Neural progenitor cell (in vitro differentiated cells): Measurements from ENCODE around the gene NTM. TPM values are rescaled to one million over a fixed set of nuclear protein-coding genes. Genes with fewer than 3 reads are reported as not detected.

Experiments used
- DNase-seq: peaks from one replicate; pipeline ENCODE4 v3.0.0-alpha.2; 2016; ENCODE audit warnings: low spot score
- H2AFZ ChIP-seq: fragments of 200-600 bp; sonication (generic); replicated peaks from 2 replicates; pipeline ENCODE4 v1.6.1; 2016; ENCODE audit warnings: antibody characterized with exemption
- H3F3A ChIP-seq: fragments of 200-600 bp; sonication (generic); 2 replicates; pipeline ENCODE4 v1.6.1; 2016; ENCODE audit warnings: antibody characterized with exemption, low read depth
- H3K27ac ChIP-seq: fragments of 200-600 bp; sonication (generic); 2 replicates; pipeline ENCODE4 v1.5.1; 2016; ENCODE audit warnings: mild to moderate bottlenecking
- H3K27me3 ChIP-seq: fragments of 200-600 bp; sonication (generic); 2 replicates; pipeline ENCODE4 v1.6.1; 2016; ENCODE audit warnings: mild to moderate bottlenecking, moderate library complexity
- H3K36me3 ChIP-seq: fragments of 200-600 bp; sonication (generic); 2 replicates; pipeline ENCODE4 v1.5.1; 2016
- H3K4me1 ChIP-seq: fragments of 200-600 bp; sonication (generic); 2 replicates; pipeline ENCODE4 v1.6.1; 2016; ENCODE audit warnings: mixed run types
- H3K4me2 ChIP-seq: fragments of 200-600 bp; sonication (generic); 2 replicates; pipeline ENCODE4 v1.6.1; 2016
- H3K4me3 ChIP-seq: fragments of 200-600 bp; sonication (generic); 2 replicates; pipeline ENCODE4 v1.5.1; 2016
- H3K79me2 ChIP-seq: fragments of 200-600 bp; sonication (generic); 2 replicates; pipeline ENCODE4 v1.6.1; 2016; ENCODE audit warnings: low read depth
- H3K9ac ChIP-seq: fragments of 200-600 bp; sonication (generic); 2 replicates; pipeline ENCODE4 v1.6.1; 2016
- H3K9me3 ChIP-seq: fragments of 200-600 bp; sonication (generic); 2 replicates; pipeline ENCODE4 v1.5.1; 2016; ENCODE audit warnings: low read depth
- H4K20me1 ChIP-seq: fragments of 200-600 bp; sonication (generic); 2 replicates; pipeline ENCODE4 v1.6.1; 2016; ENCODE audit warnings: low read depth
- H3K27ac Mint-ChIP-seq: 3 replicates; pipeline ENCODE4 v1.8.0; 2021; ENCODE audit warnings: mixed read lengths
- H3K27me3 Mint-ChIP-seq: 2 replicates; pipeline ENCODE4 v1.8.0; 2022; ENCODE audit warnings: low read depth, mild to moderate bottlenecking, inconsistent platforms, moderate library complexity, mixed read lengths; ENCODE audit not compliant: insufficient read depth
- H3K36me3 Mint-ChIP-seq: 3 replicates; pipeline ENCODE4 v1.8.0; 2021; ENCODE audit warnings: mixed read lengths
- H3K4me1 Mint-ChIP-seq: 3 replicates; pipeline ENCODE4 v1.8.0; 2021; ENCODE audit warnings: mixed read lengths
- H3K4me3 Mint-ChIP-seq: 3 replicates; pipeline ENCODE4 v1.8.0; 2021; ENCODE audit warnings: mild to moderate bottlenecking, moderate library complexity, mixed read lengths
- H3K9me3 Mint-ChIP-seq: 3 replicates; pipeline ENCODE4 v1.8.0; 2020; ENCODE audit warnings: mixed read lengths
- EZH2 ChIP-seq: fragments of 200-600 bp; sonication (generic); IDR thresholded peaks from 2 replicates; pipeline ENCODE4 v1.6.1; 2017; ENCODE audit warnings: antibody characterized with exemption, mild to moderate bottlenecking, moderate library complexity
- EZH2phosphoT487 ChIP-seq: fragments of 200-600 bp; sonication (generic); IDR thresholded peaks from 2 replicates; pipeline ENCODE4 v1.6.1; 2017; ENCODE audit warnings: antibody characterized with exemption
- total RNA-seq: library from RNA; depleted of rRNA; stranded (reverse); fragments of >200 nt; gene quantifications from 2 replicates; pipeline ENCODE4 v1.2.3, GENCODE V29; 2015; ENCODE audit warnings: low replicate concordance
- TF ChIP-seq, protein P1 (sequence below): fragments of 200-600 bp; sonication (generic); IDR thresholded peaks from 2 replicates; pipeline ENCODE4 v1.5.1; 2017; ENCODE audit warnings: antibody characterized with exemption, mild to moderate bottlenecking

Gene NTM
- total RNA-seq, 1 donor from 2014 or later, result 4.3 TPM

DNA sequence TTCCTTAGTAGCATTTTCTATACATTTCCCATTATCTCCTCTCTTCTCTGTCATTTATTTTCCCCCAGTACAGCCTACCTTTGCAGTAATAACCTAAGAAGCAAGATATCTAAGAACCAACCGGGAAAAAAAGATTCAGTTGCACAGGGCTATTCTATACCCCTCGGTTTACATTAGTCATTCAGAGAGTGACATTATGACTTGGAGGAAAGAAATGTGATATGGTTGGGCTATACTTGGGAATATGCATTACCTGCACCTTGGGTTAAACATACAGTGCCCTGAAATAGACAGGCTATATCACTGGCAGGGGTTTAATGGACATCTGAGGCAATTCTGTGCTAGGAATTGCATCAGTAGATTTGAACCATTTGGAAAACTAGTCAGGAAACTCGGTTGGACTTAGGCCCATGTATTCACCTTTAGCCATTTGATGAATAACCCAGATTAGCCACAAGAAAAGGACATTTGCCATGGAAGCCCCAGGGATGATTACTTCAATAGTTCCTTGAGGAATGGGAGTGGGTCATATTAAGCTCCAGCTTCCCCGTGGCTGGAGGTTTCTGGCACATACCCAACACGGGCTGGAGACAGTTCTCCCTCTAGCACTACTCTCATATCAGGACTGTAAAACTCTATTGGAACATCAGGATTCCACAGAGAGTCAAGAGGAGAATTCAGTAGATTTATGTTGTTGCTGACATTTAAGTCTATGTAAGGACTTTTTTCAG is 973.2 kb downstream of the NTM start:
- H3K27me3 ChIP-seq, result peaks cover 20% of the 10 kb centered on the region

DNA sequence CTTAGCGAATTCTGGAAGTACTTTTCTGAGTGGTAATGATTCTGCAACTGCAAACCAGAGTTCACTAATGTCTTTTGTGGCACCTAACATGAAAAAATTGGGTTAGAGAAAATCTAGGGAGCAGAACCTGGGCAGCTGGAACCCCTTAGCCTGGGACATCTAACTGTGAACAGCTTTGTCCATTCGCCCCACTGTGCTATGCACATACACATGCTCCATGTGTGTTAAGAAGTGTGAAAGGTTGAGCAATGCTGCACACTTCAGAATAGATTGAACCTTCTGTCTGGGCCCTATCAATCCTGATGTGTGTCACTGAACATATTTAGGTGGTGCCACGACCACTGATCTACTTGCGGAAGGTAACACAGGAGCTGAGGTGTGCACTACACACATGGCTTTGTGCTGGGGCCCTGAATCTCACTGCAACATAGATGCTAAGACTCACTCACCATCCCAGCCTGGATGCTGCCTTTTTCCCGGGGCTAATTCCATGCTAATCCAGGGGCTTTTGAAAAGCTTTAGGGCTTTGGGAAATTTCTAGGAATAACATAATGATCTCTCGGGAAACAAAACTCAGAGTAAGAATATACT is 976.2 kb downstream of the NTM start:
- H3K27me3 Mint-ChIP-seq, result peaks cover 2% of the 10 kb centered on the region
- peaks cover 17% of the 10 kb centered on the region for H3K4me1 Mint-ChIP-seq
- Histone ChIP-seq H3K36me3 (no peaks in the 10 kb centered on the region), H3K27ac (no peak overlapping the region), H3K4me3 (no peak overlapping the region), H3K27me3 (no peaks in the 10 kb centered on the region), H4K20me1 (no peaks in the 10 kb centered on the region), H3K9me3 (no peaks in the 10 kb centered on the region), H3K9ac (no peak overlapping the region), H3K79me2 (no peaks in the 10 kb centered on the region), H3K4me1 (peaks cover 9% of the 10 kb centered on the region), H3F3A (no peaks in the 10 kb centered on the region), H3K4me2 (no peak overlapping the region), H2AFZ (no peak overlapping the region)
- H3K9me3 Mint-ChIP-seq, result no peaks in the 10 kb centered on the region
- no peaks in the 10 kb centered on the region for H3K36me3 Mint-ChIP-seq
- H3K4me3 Mint-ChIP-seq, result no peak overlapping the region
- peak; percentile 14 for DNase-seq
- no peak overlapping the region for H3K27ac Mint-ChIP-seq
- TF ChIP-seq EZH2 (no peak), EZH2phosphoT487 (no peak)
- TF ChIP-seq, protein P1, sequence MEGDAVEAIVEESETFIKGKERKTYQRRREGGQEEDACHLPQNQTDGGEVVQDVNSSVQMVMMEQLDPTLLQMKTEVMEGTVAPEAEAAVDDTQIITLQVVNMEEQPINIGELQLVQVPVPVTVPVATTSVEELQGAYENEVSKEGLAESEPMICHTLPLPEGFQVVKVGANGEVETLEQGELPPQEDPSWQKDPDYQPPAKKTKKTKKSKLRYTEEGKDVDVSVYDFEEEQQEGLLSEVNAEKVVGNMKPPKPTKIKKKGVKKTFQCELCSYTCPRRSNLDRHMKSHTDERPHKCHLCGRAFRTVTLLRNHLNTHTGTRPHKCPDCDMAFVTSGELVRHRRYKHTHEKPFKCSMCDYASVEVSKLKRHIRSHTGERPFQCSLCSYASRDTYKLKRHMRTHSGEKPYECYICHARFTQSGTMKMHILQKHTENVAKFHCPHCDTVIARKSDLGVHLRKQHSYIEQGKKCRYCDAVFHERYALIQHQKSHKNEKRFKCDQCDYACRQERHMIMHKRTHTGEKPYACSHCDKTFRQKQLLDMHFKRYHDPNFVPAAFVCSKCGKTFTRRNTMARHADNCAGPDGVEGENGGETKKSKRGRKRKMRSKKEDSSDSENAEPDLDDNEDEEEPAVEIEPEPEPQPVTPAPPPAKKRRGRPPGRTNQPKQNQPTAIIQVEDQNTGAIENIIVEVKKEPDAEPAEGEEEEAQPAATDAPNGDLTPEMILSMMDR, result no peak

More for the DNA sequence above, 973.2 kb downstream of the NTM start:
- no peak for TF ChIP-seq EZH2
- TF ChIP-seq EZH2phosphoT487, result no peak
- TF ChIP-seq, protein P1, result no peak
- Histone ChIP-seq H3F3A (no peaks in the 10 kb centered on the region), H3K9ac (no peak overlapping the region), H3K36me3 (no peaks in the 10 kb centered on the region), H3K4me1 (peaks cover 9% of the 10 kb centered on the region), H3K27ac (no peak overlapping the region), H3K4me3 (no peak overlapping the region), H3K9me3 (no peaks in the 10 kb centered on the region), H3K4me2 (no peak overlapping the region), H3K79me2 (no peaks in the 10 kb centered on the region), H2AFZ (no peak overlapping the region), H4K20me1 (no peaks in the 10 kb centered on the region)
- Mint-ChIP-seq H3K4me3 (no peak overlapping the region), H3K4me1 (peaks cover 14% of the 10 kb centered on the region), H3K27me3 (peaks cover 2% of the 10 kb centered on the region), H3K36me3 (no peaks in the 10 kb centered on the region), H3K27ac (no peak overlapping the region), H3K9me3 (no peaks in the 10 kb centered on the region)
- DNase-seq, result no peak

DNA sequence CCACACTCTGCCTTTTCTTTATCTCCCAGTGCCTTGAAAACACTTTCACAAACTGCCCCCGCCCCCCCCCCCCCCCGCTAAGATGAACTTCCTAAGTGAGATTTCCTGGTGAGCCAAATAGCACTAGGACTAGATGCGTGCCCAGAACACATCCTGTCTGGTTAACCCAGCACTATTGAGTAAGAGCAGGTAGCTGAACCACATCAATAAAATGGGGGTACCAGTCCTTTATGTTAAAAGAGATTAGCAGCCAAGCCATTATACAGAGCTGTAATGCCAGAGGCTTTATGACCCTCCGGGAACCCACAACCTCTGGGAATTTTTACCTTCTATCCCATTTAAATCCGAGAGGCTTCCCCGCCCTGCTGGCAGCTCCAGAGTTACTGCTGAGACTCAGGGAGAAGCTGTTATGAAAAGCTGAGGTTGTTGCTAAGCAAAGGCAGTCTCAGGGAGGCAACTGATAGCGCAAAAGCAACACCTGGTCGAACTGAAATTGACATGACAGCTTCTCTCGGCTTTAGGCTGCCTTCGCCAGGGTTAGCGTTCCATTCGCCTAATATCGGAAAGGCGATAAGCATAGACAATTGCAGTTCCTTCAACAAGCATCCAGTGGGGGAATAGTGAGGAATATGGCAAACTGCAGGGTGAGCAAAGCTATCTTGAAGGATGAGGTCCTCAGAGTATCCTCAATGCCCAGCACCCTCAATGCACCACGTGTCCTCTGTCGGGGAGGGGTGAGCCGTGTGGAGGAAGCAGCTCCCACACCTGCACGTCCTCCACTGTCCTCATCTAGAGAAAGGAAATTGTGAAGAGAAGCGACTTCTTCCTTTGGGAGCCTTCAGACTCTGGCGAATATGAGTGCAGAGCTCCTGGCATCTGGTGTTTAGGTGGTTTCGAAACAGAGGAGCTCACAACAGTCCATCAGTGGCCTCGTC is 977.0 kb downstream of the NTM start:
- H3K4me1 Mint-ChIP-seq, result peaks cover 17% of the 10 kb centered on the region
- DNase-seq, result peak; percentile 40
- no peak overlapping the region for H3K9ac ChIP-seq
- no peak overlapping the region for H3K4me2 ChIP-seq
- H3K27ac ChIP-seq, result no peak overlapping the region
- no peaks in the 10 kb centered on the region for H3F3A ChIP-seq
- no peak overlapping the region for H3K4me3 Mint-ChIP-seq
- no peak overlapping the region for H3K27ac Mint-ChIP-seq
- no peaks in the 10 kb centered on the region for H3K27me3 ChIP-seq
- TF ChIP-seq EZH2 (no peak), EZH2phosphoT487 (no peak)
- TF ChIP-seq, protein P1, result no peak
- peaks cover 2% of the 10 kb centered on the region for H3K27me3 Mint-ChIP-seq
- no peaks in the 10 kb centered on the region for H4K20me1 ChIP-seq
- no peak overlapping the region for H2AFZ ChIP-seq
- no peaks in the 10 kb centered on the region for H3K79me2 ChIP-seq
- H3K36me3 Mint-ChIP-seq, result no peaks in the 10 kb centered on the region
- H3K9me3 Mint-ChIP-seq, result no peaks in the 10 kb centered on the region
- peaks cover 9% of the 10 kb centered on the region for H3K4me1 ChIP-seq
- H3K9me3 ChIP-seq, result no peaks in the 10 kb centered on the region
- H3K4me3 ChIP-seq, result no peak overlapping the region
- H3K36me3 ChIP-seq, result no peaks in the 10 kb centered on the region
